Ovary (tissue), 3 donors: Measurements from ENCODE around the gene INTS6L.

Experiments used
- POLR2A ChIP-seq: fragments of 450-650 bp; IDR thresholded peaks from one replicate; pipeline ENCODE4 v1.6.1; 2017; ENCODE audit warnings: antibody characterized with exemption, mild to moderate bottlenecking, moderate library complexity
- TF ChIP-seq, protein P1 (sequence below), 3 donors: fragments of 450-650 bp in 2 of 3; fragments of 200-600 bp in 1 of 3; IDR thresholded peaks; one replicate each; pipeline versions ENCODE4 v1.5.1 to v1.8.0; 2016 to 2022; ENCODE audit warnings: antibody characterized with exemption in 3 of 3, mild to moderate bottlenecking in 1 of 3
- donor health status: DM: no; HTN: no; CAD: no.

GRCh38 chrX:135518161-135518560, 2.3 kb upstream of the INTS6L start:
- TF ChIP-seq, protein P1, sequence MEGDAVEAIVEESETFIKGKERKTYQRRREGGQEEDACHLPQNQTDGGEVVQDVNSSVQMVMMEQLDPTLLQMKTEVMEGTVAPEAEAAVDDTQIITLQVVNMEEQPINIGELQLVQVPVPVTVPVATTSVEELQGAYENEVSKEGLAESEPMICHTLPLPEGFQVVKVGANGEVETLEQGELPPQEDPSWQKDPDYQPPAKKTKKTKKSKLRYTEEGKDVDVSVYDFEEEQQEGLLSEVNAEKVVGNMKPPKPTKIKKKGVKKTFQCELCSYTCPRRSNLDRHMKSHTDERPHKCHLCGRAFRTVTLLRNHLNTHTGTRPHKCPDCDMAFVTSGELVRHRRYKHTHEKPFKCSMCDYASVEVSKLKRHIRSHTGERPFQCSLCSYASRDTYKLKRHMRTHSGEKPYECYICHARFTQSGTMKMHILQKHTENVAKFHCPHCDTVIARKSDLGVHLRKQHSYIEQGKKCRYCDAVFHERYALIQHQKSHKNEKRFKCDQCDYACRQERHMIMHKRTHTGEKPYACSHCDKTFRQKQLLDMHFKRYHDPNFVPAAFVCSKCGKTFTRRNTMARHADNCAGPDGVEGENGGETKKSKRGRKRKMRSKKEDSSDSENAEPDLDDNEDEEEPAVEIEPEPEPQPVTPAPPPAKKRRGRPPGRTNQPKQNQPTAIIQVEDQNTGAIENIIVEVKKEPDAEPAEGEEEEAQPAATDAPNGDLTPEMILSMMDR (IDR thresholded peaks at IDR 0.05), result no peak
- no peak for TF ChIP-seq POLR2A
